Measurements from ENCODE around the gene FCHSD2. TPM values are rescaled to one million over a fixed set of nuclear protein-coding genes. Genes with fewer than 3 reads are reported as not detected.

The FCHSD2 gene
- total and polyA plus RNA-seq, 2 of the 13 experiments (the other 11 are each of a cell fraction or from before 2014, with no cell fraction given), result 20.5 to 24.8 TPM

- TF ChIP-seq CCDC6 (CRISPR knock-in tag; IDR thresholded peaks at IDR 0.05), result no peak
- no peak for TF ChIP-seq HMG20B (CRISPR knock-in tag; conservative IDR thresholded peaks at IDR 0.05)
- TF ChIP-seq CREM (IDR thresholded peaks at IDR 0.05), result 0 out of 2 replicates have a peak, but pooled peaks have one; percentile 15
- TF ChIP-seq CREM (CRISPR knock-in tag; IDR thresholded peaks at IDR 0.05), result no peak
- no peak for TF ChIP-seq KAT7 (CRISPR knock-in tag; IDR thresholded peaks at IDR 0.05; ENCODE audit: borderline replicate concordance)
- no peak for TF ChIP-seq ZEB1 (IDR thresholded peaks at IDR 0.05; ENCODE audit: insufficient replicate concordance, low read depth)
- TF ChIP-seq ZFYVE20 (CRISPR knock-in tag; IDR thresholded peaks at IDR 0.05; ENCODE audit: borderline replicate concordance, low read depth), result no peak
- TF ChIP-seq ZNF530 (CRISPR knock-in tag; IDR thresholded peaks at IDR 0.05; ENCODE audit: low read depth), result no peak
- TF ChIP-seq STAG1 (CRISPR knock-in tag; IDR thresholded peaks at IDR 0.05), result no peak
- TF ChIP-seq, protein P1, sequence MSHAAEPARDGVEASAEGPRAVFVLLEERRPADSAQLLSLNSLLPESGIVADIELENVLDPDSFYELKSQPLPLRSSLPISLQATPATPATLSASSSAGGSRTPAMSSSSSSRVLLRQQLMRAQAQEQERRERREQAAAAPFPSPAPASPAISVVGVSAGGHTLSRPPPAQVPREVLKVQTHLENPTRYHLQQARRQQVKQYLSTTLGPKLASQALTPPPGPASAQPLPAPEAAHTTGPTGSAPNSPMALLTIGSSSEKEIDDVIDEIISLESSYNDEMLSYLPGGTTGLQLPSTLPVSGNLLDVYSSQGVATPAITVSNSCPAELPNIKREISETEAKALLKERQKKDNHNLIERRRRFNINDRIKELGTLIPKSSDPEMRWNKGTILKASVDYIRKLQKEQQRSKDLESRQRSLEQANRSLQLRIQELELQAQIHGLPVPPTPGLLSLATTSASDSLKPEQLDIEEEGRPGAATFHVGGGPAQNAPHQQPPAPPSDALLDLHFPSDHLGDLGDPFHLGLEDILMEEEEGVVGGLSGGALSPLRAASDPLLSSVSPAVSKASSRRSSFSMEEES (CRISPR knock-in tag; IDR thresholded peaks at IDR 0.05), result peak; percentile 63; the same call in 1 of the 2 replicates
- no peak for TF ChIP-seq ZNF891 (CRISPR knock-in tag; IDR thresholded peaks at IDR 0.05)
- TF ChIP-seq ZFP90 (CRISPR knock-in tag; IDR thresholded peaks at IDR 0.05; ENCODE audit: borderline replicate concordance), result no peak
- TF ChIP-seq MEF2D (CRISPR knock-in tag; IDR thresholded peaks at IDR 0.05), result no peak
- TF ChIP-seq ZNF331 (CRISPR knock-in tag; IDR thresholded peaks at IDR 0.05), result peak; percentile 34; the same call in 1 of the 2 replicates
- TF ChIP-seq FOXO1 (CRISPR knock-in tag; IDR thresholded peaks at IDR 0.05), result no peak
- TF ChIP-seq MED13 (CRISPR knock-in tag; IDR thresholded peaks at IDR 0.05), result no peak
- TF ChIP-seq RARA (CRISPR knock-in tag; IDR thresholded peaks at IDR 0.05), result 0 out of 2 replicates have a peak, but pooled peaks have one; percentile 13
- no peak for TF ChIP-seq FIP1L1 (IDR thresholded peaks at IDR 0.05; ENCODE audit: borderline replicate concordance, insufficient read depth, low read depth, low read length)
- TF ChIP-seq, protein P2, sequence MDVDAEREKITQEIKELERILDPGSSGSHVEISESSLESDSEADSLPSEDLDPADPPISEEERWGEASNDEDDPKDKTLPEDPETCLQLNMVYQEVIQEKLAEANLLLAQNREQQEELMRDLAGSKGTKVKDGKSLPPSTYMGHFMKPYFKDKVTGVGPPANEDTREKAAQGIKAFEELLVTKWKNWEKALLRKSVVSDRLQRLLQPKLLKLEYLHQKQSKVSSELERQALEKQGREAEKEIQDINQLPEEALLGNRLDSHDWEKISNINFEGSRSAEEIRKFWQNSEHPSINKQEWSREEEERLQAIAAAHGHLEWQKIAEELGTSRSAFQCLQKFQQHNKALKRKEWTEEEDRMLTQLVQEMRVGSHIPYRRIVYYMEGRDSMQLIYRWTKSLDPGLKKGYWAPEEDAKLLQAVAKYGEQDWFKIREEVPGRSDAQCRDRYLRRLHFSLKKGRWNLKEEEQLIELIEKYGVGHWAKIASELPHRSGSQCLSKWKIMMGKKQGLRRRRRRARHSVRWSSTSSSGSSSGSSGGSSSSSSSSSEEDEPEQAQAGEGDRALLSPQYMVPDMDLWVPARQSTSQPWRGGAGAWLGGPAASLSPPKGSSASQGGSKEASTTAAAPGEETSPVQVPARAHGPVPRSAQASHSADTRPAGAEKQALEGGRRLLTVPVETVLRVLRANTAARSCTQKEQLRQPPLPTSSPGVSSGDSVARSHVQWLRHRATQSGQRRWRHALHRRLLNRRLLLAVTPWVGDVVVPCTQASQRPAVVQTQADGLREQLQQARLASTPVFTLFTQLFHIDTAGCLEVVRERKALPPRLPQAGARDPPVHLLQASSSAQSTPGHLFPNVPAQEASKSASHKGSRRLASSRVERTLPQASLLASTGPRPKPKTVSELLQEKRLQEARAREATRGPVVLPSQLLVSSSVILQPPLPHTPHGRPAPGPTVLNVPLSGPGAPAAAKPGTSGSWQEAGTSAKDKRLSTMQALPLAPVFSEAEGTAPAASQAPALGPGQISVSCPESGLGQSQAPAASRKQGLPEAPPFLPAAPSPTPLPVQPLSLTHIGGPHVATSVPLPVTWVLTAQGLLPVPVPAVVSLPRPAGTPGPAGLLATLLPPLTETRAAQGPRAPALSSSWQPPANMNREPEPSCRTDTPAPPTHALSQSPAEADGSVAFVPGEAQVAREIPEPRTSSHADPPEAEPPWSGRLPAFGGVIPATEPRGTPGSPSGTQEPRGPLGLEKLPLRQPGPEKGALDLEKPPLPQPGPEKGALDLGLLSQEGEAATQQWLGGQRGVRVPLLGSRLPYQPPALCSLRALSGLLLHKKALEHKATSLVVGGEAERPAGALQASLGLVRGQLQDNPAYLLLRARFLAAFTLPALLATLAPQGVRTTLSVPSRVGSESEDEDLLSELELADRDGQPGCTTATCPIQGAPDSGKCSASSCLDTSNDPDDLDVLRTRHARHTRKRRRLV (CRISPR knock-in tag; IDR thresholded peaks at IDR 0.05), result no peak
- no peak for TF ChIP-seq ZNF10 (CRISPR knock-in tag; IDR thresholded peaks at IDR 0.05; ENCODE audit: borderline replicate concordance, low read depth)
- no peak for TF ChIP-seq GPN1 (CRISPR knock-in tag; IDR thresholded peaks at IDR 0.05; ENCODE audit: borderline replicate concordance)
- TF ChIP-seq CBX1 (IDR thresholded peaks at IDR 0.05; ENCODE audit: low read depth), result no peak
- no peak for TF ChIP-seq SYNCRIP (IDR thresholded peaks at IDR 0.05; ENCODE audit: insufficient read depth, low read depth, low read length)
- TF ChIP-seq PPARG (CRISPR knock-in tag; conservative IDR thresholded peaks at IDR 0.05), result no peak
- no peak for TF ChIP-seq ZNF576 (CRISPR knock-in tag; IDR thresholded peaks at IDR 0.05)
Observed at GRCh38 chr11:73143126-73143838, 1.2 kb upstream of the FCHSD2 start (continued).
